Measurements from ENCODE around the gene MLKL. TPM values are rescaled to one million over a fixed set of nuclear protein-coding genes. Genes with fewer than 3 reads are reported as not detected.
"Not testable (repeated sequence)": the region's sequence is repeated elsewhere in the genome, so short reads cannot be mapped to it uniquely, and the experiment has no call there.

MLKL gene
- total RNA-seq, 1 experiment from 2014 or later: 9.7 TPM

GRCh38 chr16:74725651-74726455 lies 25.2 kb upstream of the MLKL start:
- Histone ChIP-seq H3K9me3 (peaks cover 10% of the 10 kb centered on the region; the same call in 1 of the 2 replicates), H3K4me1 (no peaks in the 10 kb centered on the region), H3K27me3 (replicated peaks; ENCODE audit: control insufficient read depth, insufficient read depth, low read length) (no peaks in the 10 kb centered on the region), H3K4me3 (ENCODE audit: low read depth, low read length) (no peak overlapping the region), H3K36me3 (ENCODE audit: control insufficient read depth, insufficient read depth, low read length) (no peaks in the 10 kb centered on the region; the same call in 1 of the 2 replicates)
- H3K27ac Mint-ChIP-seq (ENCODE audit: unreplicated experiment): no peak overlapping the region
- POLR2A ChIA-PET: no interaction called here
- intact Hi-C loops (cut with micrococcal nuclease; ENCODE audit: unreplicated experiment): no loop called here
- no peak overlapping the region for H3K4me3 Mint-ChIP-seq (ENCODE audit: unreplicated experiment)
- DNase-seq: no peak
- TF ChIP-seq CTCF (IDR thresholded peaks at IDR 0.05; ENCODE audit: insufficient read depth in 1 of 2, low read depth in 1 of 2, low read length in 1 of 2, severe bottlenecking in 1 of 2, unreplicated experiment in 1 of 2): no peak
- no TSS peak for BruUV-seq (replicated peaks)
- peaks cover 7% of the 10 kb centered on the region for H3K4me1 Mint-ChIP-seq (ENCODE audit: low read depth, unreplicated experiment)
- H3K9me3 Mint-ChIP-seq (ENCODE audit: unreplicated experiment): peaks cover 14% of the 10 kb centered on the region
- H3K27me3 Mint-ChIP-seq (ENCODE audit: insufficient read depth, unreplicated experiment): no peaks in the 10 kb centered on the region
- H3K36me3 Mint-ChIP-seq (ENCODE audit: insufficient read depth, unreplicated experiment): no peaks in the 10 kb centered on the region
- CTCF ChIA-PET: interaction anchor here (0.6 to 1.8 kb wide), 4 partner anchors 12 to 136 kb away, joined by 3 to 8 read pairs (median 3); partner anchors contain the start of gene FA2H

GRCh38 chr16:74724820-74725549 lies 24.3 kb upstream of the MLKL start:
- Histone ChIP-seq H3K4me1 (no peaks in the 10 kb centered on the region), H3K27me3 (replicated peaks; ENCODE audit: control insufficient read depth, insufficient read depth, low read length) (no peaks in the 10 kb centered on the region), H3K36me3 (ENCODE audit: control insufficient read depth, insufficient read depth, low read length) (no peaks in the 10 kb centered on the region; the same call in 1 of the 2 replicates), H3K4me3 (ENCODE audit: low read depth, low read length) (no peak overlapping the region), H3K9me3 (peaks cover 10% of the 10 kb centered on the region; the same call in 1 of the 2 replicates)
- no peak for TF ChIP-seq CTCF (IDR thresholded peaks at IDR 0.05; ENCODE audit: insufficient read depth in 1 of 2, low read depth in 1 of 2, low read length in 1 of 2, severe bottlenecking in 1 of 2, unreplicated experiment in 1 of 2)
- Mint-ChIP-seq H3K4me1 (ENCODE audit: low read depth, unreplicated experiment) (no peaks in the 10 kb centered on the region), H3K27ac (ENCODE audit: unreplicated experiment) (no peak overlapping the region), H3K27me3 (ENCODE audit: insufficient read depth, unreplicated experiment) (no peaks in the 10 kb centered on the region), H3K4me3 (ENCODE audit: unreplicated experiment) (no peak overlapping the region), H3K9me3 (ENCODE audit: unreplicated experiment) (peaks cover 14% of the 10 kb centered on the region), H3K36me3 (ENCODE audit: insufficient read depth, unreplicated experiment) (no peaks in the 10 kb centered on the region)
- POLR2A ChIA-PET: no interaction called here
- CTCF ChIA-PET: interaction anchor here (0.7 to 2.4 kb wide), 3 partner anchors 12 to 88 kb away, joined by 3 to 7 read pairs (median 3); partner anchors contain the start of gene FA2H
- intact Hi-C loops (cut with micrococcal nuclease; ENCODE audit: unreplicated experiment): no loop called here
- DNase-seq: no peak
- BruUV-seq (replicated peaks): no TSS peak

DNA sequence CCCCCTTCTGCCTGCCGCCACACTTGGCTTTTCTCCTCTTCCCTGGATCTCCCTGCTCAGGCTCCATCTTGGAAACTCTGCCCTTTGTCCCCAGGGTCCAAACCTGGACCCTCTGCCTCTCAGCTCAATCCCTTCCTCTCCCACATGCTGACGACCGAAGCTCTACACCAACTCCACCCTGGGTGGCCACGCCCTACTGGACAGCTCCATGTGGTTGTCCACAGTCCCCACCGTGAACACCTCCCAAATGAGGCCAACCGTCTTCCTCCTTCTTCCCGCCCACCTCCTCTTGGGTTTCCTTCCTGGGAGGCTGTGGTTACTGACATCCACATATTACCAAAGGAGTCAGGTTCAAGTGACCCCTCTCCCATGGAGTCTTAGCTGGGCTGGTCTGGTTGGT lies 22.6 kb upstream of the MLKL start:
- ChIA-PET POLR2A (interaction anchor here (0.5 kb wide), 1 partner anchor 57 kb away, joined by 8 read pairs; the partner anchor contains the start of gene RFWD3), CTCF (interaction anchor here (0.7 to 2.4 kb wide), 3 partner anchors 9 to 418 kb away, joined by 3 to 7 read pairs (median 5); partner anchors contain the start of gene FA2H)
- Mint-ChIP-seq H3K36me3 (ENCODE audit: insufficient read depth, unreplicated experiment) (no peaks in the 10 kb centered on the region), H3K9me3 (ENCODE audit: unreplicated experiment) (peaks cover 14% of the 10 kb centered on the region), H3K4me1 (ENCODE audit: low read depth, unreplicated experiment) (no peaks in the 10 kb centered on the region), H3K4me3 (ENCODE audit: unreplicated experiment) (no peak overlapping the region), H3K27me3 (ENCODE audit: insufficient read depth, unreplicated experiment) (no peaks in the 10 kb centered on the region), H3K27ac (ENCODE audit: unreplicated experiment) (no peak overlapping the region)
- H3K9me3 ChIP-seq: peaks cover 10% of the 10 kb centered on the region; the same call in 1 of the 2 replicates
- TF ChIP-seq CTCF (IDR thresholded peaks at IDR 0.05; ENCODE audit: insufficient read depth in 1 of 2, low read depth in 1 of 2, low read length in 1 of 2, severe bottlenecking in 1 of 2, unreplicated experiment in 1 of 2): no peak
- H3K4me1 ChIP-seq: no peaks in the 10 kb centered on the region
- H3K36me3 ChIP-seq (ENCODE audit: control insufficient read depth, insufficient read depth, low read length): no peaks in the 10 kb centered on the region; the same call in 1 of the 2 replicates
- H3K4me3 ChIP-seq (ENCODE audit: low read depth, low read length): no peak overlapping the region
- no TSS peak for BruUV-seq (replicated peaks)
- intact Hi-C loops (cut with micrococcal nuclease; ENCODE audit: unreplicated experiment): no loop called here
- no peak for DNase-seq
- H3K27me3 ChIP-seq (replicated peaks; ENCODE audit: control insufficient read depth, insufficient read depth, low read length): no peaks in the 10 kb centered on the region

DNA sequence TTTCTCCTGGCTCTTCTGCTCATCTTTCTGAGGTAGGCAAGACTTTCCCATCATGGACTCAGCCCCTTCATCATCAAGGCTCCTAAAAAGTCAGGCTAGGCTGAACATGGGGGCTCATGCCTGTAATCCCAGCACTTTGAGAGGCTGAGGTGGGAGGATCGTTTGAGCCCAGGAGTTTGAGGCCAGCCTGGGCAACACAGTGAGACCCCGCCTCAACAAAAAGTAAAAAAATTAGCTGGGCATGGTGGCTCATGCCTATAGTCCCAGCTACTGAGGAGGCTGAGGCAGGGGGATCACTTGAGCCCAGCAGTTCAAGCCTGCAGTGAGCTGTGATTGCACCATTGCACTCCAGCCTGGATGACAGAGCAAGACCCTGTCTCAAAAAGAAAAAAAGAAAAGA lies 21.5 kb upstream of the MLKL start:
- H3K36me3 ChIP-seq (ENCODE audit: control insufficient read depth, insufficient read depth, low read length); intact Hi-C loops (cut with micrococcal nuclease; ENCODE audit: unreplicated experiment); DNase-seq; H3K4me3 Mint-ChIP-seq (ENCODE audit: unreplicated experiment); H3K9me3 ChIP-seq; H3K27ac Mint-ChIP-seq (ENCODE audit: unreplicated experiment); H3K27me3 ChIP-seq (replicated peaks; ENCODE audit: control insufficient read depth, insufficient read depth, low read length); H3K4me1 Mint-ChIP-seq (ENCODE audit: low read depth, unreplicated experiment); H3K36me3 Mint-ChIP-seq (ENCODE audit: insufficient read depth, unreplicated experiment); H3K4me3 ChIP-seq (ENCODE audit: low read depth, low read length); H3K4me1 ChIP-seq; H3K9me3 Mint-ChIP-seq (ENCODE audit: unreplicated experiment); H3K27me3 Mint-ChIP-seq (ENCODE audit: insufficient read depth, unreplicated experiment); POLR2A ChIA-PET; CTCF ChIA-PET; BruUV-seq (replicated peaks): not testable (repeated sequence)

All from Caco-2 (cell line).